GM12875 (cell line): ENCODE data around the gene TMCC1.

Experiments
- H3K4me3 ChIP-seq: one replicate; pipeline ENCODE4 v1.5.1; 2011; ENCODE audit warnings: low read depth, low read length, control low read depth
- TF ChIP-seq, protein P1 (sequence below): IDR thresholded peaks from 2 replicates; pipeline ENCODE4 v1.5.1; 2011; ENCODE audit warnings: low read depth, mild to moderate bottlenecking, control low read depth, inconsistent platforms, low read length, moderate library complexity, borderline replicate concordance; ENCODE audit not compliant: insufficient read depth

Gene TMCC1

DNA sequence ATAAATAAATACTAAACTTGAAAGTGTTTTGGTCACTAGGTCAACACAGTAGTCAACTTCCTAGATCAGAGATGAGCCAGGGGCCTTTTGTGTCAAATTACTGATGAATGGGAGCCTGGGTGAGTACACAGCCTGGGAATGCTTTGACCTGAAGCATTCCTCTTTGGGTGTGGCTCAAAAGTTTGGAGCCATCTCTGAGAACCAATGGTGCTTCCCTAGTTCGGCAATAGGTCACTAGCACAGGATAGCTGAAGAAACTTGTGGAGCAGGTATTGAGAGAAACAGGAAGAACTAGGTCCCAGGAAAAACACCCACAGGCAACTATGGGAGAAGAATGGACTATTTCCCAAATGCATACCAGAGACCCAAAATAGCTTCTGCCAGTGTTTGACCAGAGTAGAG is 230.5 kb downstream of the TMCC1 start:
- TF ChIP-seq, protein P1, sequence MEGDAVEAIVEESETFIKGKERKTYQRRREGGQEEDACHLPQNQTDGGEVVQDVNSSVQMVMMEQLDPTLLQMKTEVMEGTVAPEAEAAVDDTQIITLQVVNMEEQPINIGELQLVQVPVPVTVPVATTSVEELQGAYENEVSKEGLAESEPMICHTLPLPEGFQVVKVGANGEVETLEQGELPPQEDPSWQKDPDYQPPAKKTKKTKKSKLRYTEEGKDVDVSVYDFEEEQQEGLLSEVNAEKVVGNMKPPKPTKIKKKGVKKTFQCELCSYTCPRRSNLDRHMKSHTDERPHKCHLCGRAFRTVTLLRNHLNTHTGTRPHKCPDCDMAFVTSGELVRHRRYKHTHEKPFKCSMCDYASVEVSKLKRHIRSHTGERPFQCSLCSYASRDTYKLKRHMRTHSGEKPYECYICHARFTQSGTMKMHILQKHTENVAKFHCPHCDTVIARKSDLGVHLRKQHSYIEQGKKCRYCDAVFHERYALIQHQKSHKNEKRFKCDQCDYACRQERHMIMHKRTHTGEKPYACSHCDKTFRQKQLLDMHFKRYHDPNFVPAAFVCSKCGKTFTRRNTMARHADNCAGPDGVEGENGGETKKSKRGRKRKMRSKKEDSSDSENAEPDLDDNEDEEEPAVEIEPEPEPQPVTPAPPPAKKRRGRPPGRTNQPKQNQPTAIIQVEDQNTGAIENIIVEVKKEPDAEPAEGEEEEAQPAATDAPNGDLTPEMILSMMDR = no peak
- no peak overlapping the region for H3K4me3 ChIP-seq

DNA sequence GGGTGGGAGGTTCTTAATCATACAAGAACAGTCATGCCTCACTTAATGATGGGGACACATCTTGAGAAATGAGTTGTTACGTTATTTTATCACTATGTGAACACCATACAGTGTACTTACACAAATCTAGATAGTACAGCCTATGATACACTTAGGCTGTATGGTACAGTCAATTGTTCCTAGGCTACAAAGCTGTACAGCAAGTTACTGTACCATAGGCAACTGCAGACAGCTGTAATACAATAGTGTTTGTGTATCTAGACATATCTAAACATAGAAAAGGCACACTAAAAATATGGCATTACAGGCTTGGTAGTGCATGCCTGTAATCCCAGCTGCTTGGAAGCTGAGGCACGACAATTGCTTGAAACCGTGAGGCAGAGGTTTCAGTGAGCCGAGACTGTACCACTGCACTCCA is 231.3 kb downstream of the TMCC1 start:
- H3K4me3 ChIP-seq = no peak overlapping the region
- TF ChIP-seq, protein P1 = no peak

DNA sequence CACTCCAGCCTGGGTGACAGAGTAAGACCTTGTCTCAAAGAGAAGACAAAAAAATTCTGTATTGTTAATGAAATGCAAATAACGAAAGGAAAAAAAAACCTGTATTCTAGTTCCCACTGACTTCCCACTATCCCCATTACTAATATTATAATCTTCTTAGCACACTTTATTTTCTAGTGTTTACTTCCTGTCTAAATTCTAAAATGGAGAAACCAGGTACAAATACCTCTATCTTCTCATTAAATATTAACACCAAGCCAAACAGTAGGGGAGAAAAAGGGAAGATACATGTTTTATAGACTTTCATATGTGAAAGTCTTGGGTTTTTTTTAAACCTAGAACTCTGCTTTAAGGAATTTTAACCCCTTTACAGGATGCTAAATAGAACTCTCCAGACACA is 231.7 kb downstream of the TMCC1 start:
- H3K4me3 ChIP-seq = no peak overlapping the region
- TF ChIP-seq, protein P1 = no peak

DNA sequence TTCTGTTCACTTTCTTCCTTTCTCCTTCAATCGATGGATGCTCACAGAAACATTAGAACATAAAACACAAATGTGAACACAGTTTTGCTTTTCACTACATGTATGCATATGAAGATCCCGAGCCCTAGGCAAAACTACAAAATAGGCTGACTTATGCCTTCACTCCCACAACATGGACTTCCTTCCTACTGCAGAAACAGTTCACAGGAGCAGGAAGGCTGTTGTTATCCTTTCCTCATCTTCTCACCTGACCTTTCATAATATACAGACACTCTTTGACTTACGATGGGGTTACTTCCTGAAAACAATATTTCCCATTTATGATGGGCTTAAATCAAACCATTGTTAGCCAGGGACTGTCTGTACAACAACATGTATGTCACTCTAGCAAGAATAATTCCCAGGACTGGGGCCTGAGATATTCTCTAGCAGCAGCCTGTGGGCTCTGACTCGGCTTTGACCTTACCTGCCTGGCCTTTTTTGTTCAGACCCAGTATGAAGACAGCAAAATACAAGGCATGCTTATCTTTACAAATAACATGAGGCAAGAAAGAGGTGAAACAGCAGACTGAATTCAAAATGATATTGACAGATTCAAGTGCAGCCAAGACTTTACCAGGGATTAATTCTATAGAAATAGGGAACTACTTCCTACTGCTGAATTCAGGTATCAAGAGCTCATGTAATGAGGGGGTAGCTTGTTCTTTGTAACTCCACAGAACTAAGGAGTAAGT is 235.2 kb downstream of the TMCC1 start:
- TF ChIP-seq, protein P1 = no peak

DNA sequence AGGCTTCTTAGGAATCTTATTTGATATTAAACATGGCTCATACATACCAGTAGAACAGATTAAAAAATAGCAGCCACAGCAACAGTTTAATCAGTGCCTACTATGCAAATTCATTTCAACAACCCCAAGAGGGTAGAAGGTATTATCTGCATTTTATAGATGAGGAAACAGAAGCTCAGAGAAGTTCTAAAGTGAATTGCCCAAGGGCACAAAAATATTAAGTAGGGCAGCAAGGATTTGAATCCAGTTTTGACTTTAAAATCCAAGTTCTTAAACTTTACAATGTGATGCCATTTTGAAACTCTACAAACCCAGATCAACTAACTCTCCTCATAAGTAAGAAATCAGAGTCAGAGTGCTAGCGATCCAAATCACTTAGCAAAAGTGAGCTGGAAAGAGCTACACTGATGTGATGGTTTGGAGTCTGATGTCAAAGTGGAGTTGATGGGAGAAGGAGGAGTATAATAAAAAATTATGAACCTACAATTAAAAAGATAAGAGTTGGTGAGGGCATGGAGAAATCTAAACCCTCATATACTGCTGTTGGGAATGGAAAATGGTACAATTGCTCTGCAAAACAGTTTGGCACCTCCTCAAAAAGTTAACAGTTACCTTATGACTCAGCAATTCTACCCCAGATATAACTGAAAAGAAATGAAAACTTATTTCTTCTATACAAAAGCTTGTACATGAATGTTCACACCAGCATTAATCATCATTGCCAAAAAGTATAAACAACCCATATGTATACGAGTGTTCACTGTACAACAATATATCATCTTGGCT is 236.1 kb downstream of the TMCC1 start:
- TF ChIP-seq, protein P1 = no peak
- H3K4me3 ChIP-seq = no peak overlapping the region

More for the DNA sequence above, 235.2 kb downstream of the TMCC1 start:
- no peak overlapping the region for H3K4me3 ChIP-seq

DNA sequence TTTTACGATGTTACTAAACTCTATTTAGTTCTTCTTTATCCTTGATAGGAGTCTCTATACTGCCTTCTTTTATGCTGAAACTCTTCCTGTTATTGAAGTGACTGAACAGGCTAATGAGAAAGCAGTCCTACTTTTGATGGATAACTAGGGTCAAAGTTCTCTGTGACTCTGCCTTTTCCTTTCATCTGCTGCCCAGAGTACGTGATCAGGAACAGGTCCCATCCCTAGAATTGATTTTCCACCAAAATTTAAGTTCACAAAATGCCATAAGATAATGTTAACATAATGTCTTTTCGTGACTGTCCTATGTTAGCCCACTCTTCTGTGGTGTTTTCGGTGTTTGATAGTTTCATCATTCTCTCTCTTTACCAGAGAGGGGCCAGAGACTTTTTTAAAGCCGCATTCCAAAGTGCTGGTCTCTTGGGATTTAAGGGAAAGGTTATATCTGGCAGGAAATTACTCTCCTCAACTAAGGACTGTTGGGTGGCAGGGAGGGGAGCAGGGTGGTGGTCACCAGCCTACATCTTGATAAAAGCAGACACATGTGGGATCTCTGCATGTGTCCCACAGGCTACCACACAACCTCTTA is 236.8 kb downstream of the TMCC1 start:
- TF ChIP-seq, protein P1 = no peak
- no peak overlapping the region for H3K4me3 ChIP-seq
